K562 (cell line): ENCODE data around the gene LINGO4. TPM values are rescaled to one million over a fixed set of nuclear protein-coding genes. Genes with fewer than 3 reads are reported as not detected.

Experiments used
- ATAC-seq: fragments of 200-7000 bp; cut with Tn5 transposase; 3 replicates; pipeline ENCODE4 v1.9.1; 2020; ENCODE audit warnings: moderate library complexity
- BruUV-seq: library from RNA; stranded (reverse); fragments of 400-500 nt; replicated peaks from 2 replicates; lab custom pipeline; 2021; lab: Mats Ljungman, UMichigan
- CTCF ChIA-PET: fragments of 300-600 bp; formaldehyde crosslinking; extraction: SDS; loops from one replicate; lab custom pipeline; 2021; ENCODE audit warnings: low intra/inter-chr PET ratio; lab: Yijun Ruan, JAX
- POLR2A ChIA-PET: fragments of 300-600, 350-650 bp; sonication (Branson Sonifier 250); formaldehyde crosslinking; extraction: SDS; loops from one replicate; lab custom pipeline; 2021; ENCODE audit warnings: antibody characterized with exemption, inconsistent platforms; lab: Yijun Ruan, JAX
- DNase-seq, 4 experiments: peaks; one replicate each; pipeline versions ENCODE4 v3.0.0 to v3.0.0-alpha.2; 2011 to 2018; ENCODE audit warnings: low spot score in 3 of 4, mixed read lengths in 3 of 4; ENCODE audit errors: extremely low read depth in 1 of 4
- FAIRE-seq: peaks from 2 replicates; lab custom pipeline; 2011; peaks lifted over from hg19 to GRCh38; lab: Jason Lieb, UNC
- H2AFZ ChIP-seq: 2 replicates; pipeline ENCODE4 v1.6.0; 2011; ENCODE audit warnings: low read depth, low read length, control low read depth, inconsistent platforms
- H3K27ac ChIP-seq: fragments of 200-600 bp; 3 replicates; pipeline ENCODE4 v1.8.0; 2011; ENCODE audit warnings: low read depth, mild to moderate bottlenecking, control low read depth, inconsistent platforms, low read length, moderate library complexity, mixed read lengths; ENCODE audit errors: extremely low read depth
- H3K27me3 ChIP-seq, 2 experiments: fragments of 300-600 bp in 1 of 2; 2 replicates in 1 of 2; 3 replicates in 1 of 2; pipeline versions ENCODE4 v1.6.0 to v1.8.0; 2011; ENCODE audit warnings: inconsistent platforms in 2 of 2, low read length in 2 of 2, mild to moderate bottlenecking in 1 of 2, mixed read lengths in 1 of 2, moderate library complexity in 1 of 2; ENCODE audit not compliant: control insufficient read depth in 2 of 2, insufficient read depth in 2 of 2
- H3K36me3 ChIP-seq: fragments of 300-600 bp; 3 replicates; pipeline ENCODE4 v1.8.0; 2011; ENCODE audit warnings: mild to moderate bottlenecking, low read length, inconsistent platforms; ENCODE audit not compliant: control insufficient read depth, insufficient read depth
- H3K4me1 ChIP-seq, 2 experiments: fragments of 200-600 bp in 1 of 2; replicated peaks in 1 of 2; 2 replicates in 1 of 2; 3 replicates in 1 of 2; pipeline versions ENCODE4 v1.5.1 to v1.8.0; 2011; ENCODE audit warnings: inconsistent platforms in 2 of 2, low read length in 2 of 2, mild to moderate bottlenecking in 1 of 2, mixed read lengths in 1 of 2, moderate library complexity in 1 of 2; ENCODE audit not compliant: control insufficient read depth in 2 of 2, insufficient read depth in 2 of 2
- H3K4me2 ChIP-seq: 2 replicates; pipeline ENCODE4 v1.6.1; 2011; ENCODE audit warnings: low read length, control low read depth, inconsistent platforms, mixed read lengths; ENCODE audit not compliant: insufficient read depth
- H3K4me3 ChIP-seq: fragments of 200-600 bp; sonication (generic), shearing (Covaris generic); 2 replicates; pipeline ENCODE4 v1.5.1; 2016; ENCODE audit warnings: control low read depth, inconsistent platforms
- H3K79me2 ChIP-seq: fragments of 200-600 bp; 3 replicates; pipeline ENCODE4 v1.8.0; 2011; ENCODE audit warnings: low read length, inconsistent platforms; ENCODE audit not compliant: control insufficient read depth, insufficient read depth
- H3K9ac ChIP-seq, 2 experiments: 2 replicates each; pipeline versions ENCODE4 v1.6.0 to v1.6.1; 2011; ENCODE audit warnings: low read depth in 2 of 2, low read length in 2 of 2, control low read depth in 1 of 2, inconsistent platforms in 1 of 2, mild to moderate bottlenecking in 1 of 2, mixed read lengths in 1 of 2; ENCODE audit not compliant: insufficient read depth in 1 of 2
- H3K9me1 ChIP-seq: one replicate; pipeline ENCODE4 v1.6.0; 2011; ENCODE audit warnings: inconsistent platforms, mild to moderate bottlenecking, low read length, moderate library complexity; ENCODE audit not compliant: control insufficient read depth, insufficient read depth
- H3K9me3 ChIP-seq: replicated peaks from 2 replicates; pipeline ENCODE4 v1.5.1; 2011; ENCODE audit warnings: low read depth, low read length, inconsistent platforms; ENCODE audit not compliant: control insufficient read depth, insufficient read depth
- H4K20me1 ChIP-seq: replicated peaks from 2 replicates; pipeline ENCODE4 v1.6.1; 2011; ENCODE audit warnings: low read length, inconsistent platforms, mixed read lengths; ENCODE audit not compliant: control insufficient read depth, insufficient read depth
- CBX3 ChIP-seq, 2 experiments: IDR thresholded peaks; 1 replicate in 1 of 2; 2 replicates in 1 of 2; pipeline ENCODE4 v1.6.1; 2012; ENCODE audit warnings: inconsistent platforms in 2 of 2, low read length in 2 of 2, borderline replicate concordance in 1 of 2, control low read depth in 1 of 2
- CHD2 ChIP-seq: IDR thresholded peaks from 2 replicates; pipeline ENCODE4 v1.6.1; 2011; ENCODE audit warnings: low read depth, low read length
- DLX4 ChIP-seq: fragments of 250-450 bp; sonication (Bioruptor Pico); IDR thresholded peaks from 2 replicates; pipeline ENCODE4 v1.6.1; 2021; ENCODE audit warnings: mild to moderate bottlenecking
- GATAD2A ChIP-seq: fragments of 450-650 bp; IDR thresholded peaks from 2 replicates; pipeline ENCODE4 v1.6.1; 2017
- IRF2 ChIP-seq: sonication (generic); formaldehyde crosslinking; IDR thresholded peaks from 2 replicates; pipeline ENCODE4 v1.8.1; 2022; ENCODE audit warnings: mild to moderate bottlenecking, missing genetic modification reagents
- MAZ ChIP-seq, 2 experiments: fragments of 450-650 bp in 1 of 2; sonication (generic) in 1 of 2; formaldehyde crosslinking; IDR thresholded peaks in 1 of 2; conservative IDR thresholded peaks in 1 of 2; 2 replicates each; pipeline versions ENCODE4 v1.4.0 to v1.5.0; 2020; ENCODE audit warnings: mild to moderate bottlenecking in 1 of 2, missing genetic modification reagents in 1 of 2
- MLX ChIP-seq, 2 experiments: fragments of 450-650 bp in 1 of 2; sonication (generic) in 1 of 2; formaldehyde crosslinking; conservative IDR thresholded peaks; 2 replicates each; pipeline versions ENCODE4 v1.4.0 to v1.8.1; 2020 to 2022; ENCODE audit warnings: mild to moderate bottlenecking in 1 of 2, missing genetic modification reagents in 1 of 2
- NBN ChIP-seq: fragments of 450-650 bp; IDR thresholded peaks from 2 replicates; pipeline ENCODE4 v1.6.1; 2016; ENCODE audit warnings: low read depth, mild to moderate bottlenecking
- PKNOX1 ChIP-seq: fragments of 450-650 bp; IDR thresholded peaks from 2 replicates; pipeline ENCODE4 v1.6.1; 2016
- STAG1 ChIP-seq: sonication (generic); formaldehyde crosslinking; IDR thresholded peaks from 2 replicates; pipeline ENCODE4 v1.5.0; 2020; ENCODE audit warnings: missing genetic modification reagents, borderline replicate concordance
- VEZF1 ChIP-seq: fragments of 200-800 bp; sonication (Bioruptor generic); IDR thresholded peaks from 2 replicates; pipeline ENCODE4 v1.6.1; 2017; ENCODE audit warnings: missing genetic modification characterization, missing compliant biosample characterization
- ZNF507 ChIP-seq: conservative IDR thresholded peaks from 2 replicates; pipeline ENCODE4 v1.6.1; 2017; ENCODE audit warnings: missing genetic modification characterization, missing compliant biosample characterization
- ZNF655 ChIP-seq: fragments of 250-450 bp; sonication (Bioruptor Pico); IDR thresholded peaks from 2 replicates; pipeline ENCODE4 v1.5.0; 2021
- WGBS: fragments of 100-300 bp; shearing (Covaris generic); methylation state at CpG from one replicate; pipeline ENCODE4 v1.1.6; 2016; ENCODE audit warnings: low coverage, mixed read lengths; ENCODE audit not compliant: insufficient coverage; ENCODE audit errors: missing lambda C conversion rate; 5-methylcytosine and 5-hydroxymethylcytosine counted together
- in situ Hi-C: fragments of 300-500 bp; cut with MboI; formaldehyde crosslinking; loops from 4 replicates; pipeline ENCODE4 v1.15.0; 2018; ENCODE audit warnings: inconsistent platforms, mixed read lengths
- intact Hi-C: fragments of 100-400 bp; cut with micrococcal nuclease; formaldehyde crosslinking; loops from 2 replicates; pipeline ENCODE4 v1.14.2; 2022
- polyA plus RNA-seq, 8 experiments: library from polyadenylated mRNA; depleted of rRNA in 4 of 8; stranded (reverse) in 5 of 8; unstranded in 3 of 8; fragments of >200 nt; fragmentation: Nextera tagmentation in 2 of 8; fragmentation: Illumina TruSeq in 1 of 8; extraction: Ambion mirVana in 2 of 8; extraction: Trizol in 1 of 8; gene quantifications; 2 replicates each; pipeline versions ENCODE4 v1.2.1 to v1.2.3, GENCODE V29; 2011 to 2014; ENCODE audit warnings: inconsistent platforms in 1 of 8, missing spikeins in 1 of 8
- total RNA-seq, 7 experiments: library from RNA; depleted of rRNA in 6 of 7; stranded (reverse); fragments of >200 nt in 6 of 7; fragmentation: Illumina TruSeq in 2 of 7; extraction: Trizol in 2 of 7; gene quantifications; 2 replicates each; pipeline versions ENCODE4 v1.2.1 to v1.2.3, GENCODE V29; 2011 to 2021; ENCODE audit warnings: low replicate concordance in 1 of 7

LINGO4 gene
- total and polyA plus RNA-seq, 9 of the 15 experiments (the other 6 are each of a cell fraction or from before 2014, with no cell fraction given) = not detected

- Histone ChIP-seq H3K9me1 (no peaks in the 10 kb centered on the region), H3K27me3 (peaks cover 23 to 51% of the 10 kb centered on the region in 2 experiments; a peak in 4 of 5 replicates), H3K79me2 (no peaks in the 10 kb centered on the region), H3K27ac (no peak overlapping the region), H3K9me3 (no peaks in the 10 kb centered on the region), H3K36me3 (no peaks in the 10 kb centered on the region), H2AFZ (no peak overlapping the region), H3K9ac (no peak overlapping the region), H4K20me1 (no peaks in the 10 kb centered on the region; the same call in 1 of the 2 replicates), H3K4me2 (no peak overlapping the region), H3K4me1 (peaks cover 3 to 16% of the 10 kb centered on the region in 2 experiments), H3K4me3 (no peak overlapping the region)
- WGBS = 34% methylated on average over 9 of the region's 9 CpGs
- in situ Hi-C loops (no loop called here), intact Hi-C loops (no loop called here)
- POLR2A ChIA-PET = interaction anchor here (0.6 to 1.1 kb wide), 2 partner anchors 23 to 107 kb away, joined by 3 read pairs; no protein-coding TSS in a partner anchor
- CTCF ChIA-PET = no interaction called here
- no TSS peak for BruUV-seq
- ATAC-seq (no peak), DNase-seq (no peak), FAIRE-seq (no peak)
- no peak for TF ChIP-seq CHD2
- TF ChIP-seq GATAD2A = no peak
- TF ChIP-seq CBX3 (IDR thresholded peaks at IDR 0.05; ENCODE audit: borderline replicate concordance in 1 of 2, low read length in 2 of 2) = no peak
- no peak for TF ChIP-seq IRF2 (CRISPR knock-in tag)
- TF ChIP-seq ZNF507 (tag) = no peak
- TF ChIP-seq MLX (CRISPR knock-in tag; conservative IDR thresholded peaks at IDR 0.05) = no peak
- TF ChIP-seq PKNOX1 = no peak
- no peak for TF ChIP-seq ZNF655 (CRISPR knock-in tag)
- no peak for TF ChIP-seq STAG1 (CRISPR knock-in tag)
- TF ChIP-seq VEZF1 = no peak
- no peak for TF ChIP-seq MAZ (CRISPR knock-in tag; conservative IDR thresholded peaks at IDR 0.05 in 1 of 2, IDR thresholded peaks at IDR 0.05 in 1 of 2)
- no peak for TF ChIP-seq DLX4
- TF ChIP-seq NBN = no peak
Measured at GRCh38 chr1:151825204-151825603, 20.0 kb upstream of the LINGO4 start.
